ENCODE data around the gene ACKR2.

DNA sequence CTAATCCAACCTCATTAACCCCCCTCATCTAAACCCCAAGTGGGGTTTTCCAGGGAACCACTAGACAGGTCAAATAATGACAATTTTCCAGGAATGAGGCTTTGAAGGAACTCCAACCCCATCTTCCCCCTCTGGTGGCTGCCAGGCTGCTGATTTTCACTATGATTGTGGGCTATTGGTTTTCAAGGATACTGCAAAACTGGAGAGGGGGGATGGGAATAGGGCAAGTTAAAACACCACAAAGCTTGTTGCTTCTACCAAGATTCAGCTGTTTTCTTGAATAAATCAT lies 86.3 kb downstream of the ACKR2 start:
- TF ChIP-seq, protein P1, sequence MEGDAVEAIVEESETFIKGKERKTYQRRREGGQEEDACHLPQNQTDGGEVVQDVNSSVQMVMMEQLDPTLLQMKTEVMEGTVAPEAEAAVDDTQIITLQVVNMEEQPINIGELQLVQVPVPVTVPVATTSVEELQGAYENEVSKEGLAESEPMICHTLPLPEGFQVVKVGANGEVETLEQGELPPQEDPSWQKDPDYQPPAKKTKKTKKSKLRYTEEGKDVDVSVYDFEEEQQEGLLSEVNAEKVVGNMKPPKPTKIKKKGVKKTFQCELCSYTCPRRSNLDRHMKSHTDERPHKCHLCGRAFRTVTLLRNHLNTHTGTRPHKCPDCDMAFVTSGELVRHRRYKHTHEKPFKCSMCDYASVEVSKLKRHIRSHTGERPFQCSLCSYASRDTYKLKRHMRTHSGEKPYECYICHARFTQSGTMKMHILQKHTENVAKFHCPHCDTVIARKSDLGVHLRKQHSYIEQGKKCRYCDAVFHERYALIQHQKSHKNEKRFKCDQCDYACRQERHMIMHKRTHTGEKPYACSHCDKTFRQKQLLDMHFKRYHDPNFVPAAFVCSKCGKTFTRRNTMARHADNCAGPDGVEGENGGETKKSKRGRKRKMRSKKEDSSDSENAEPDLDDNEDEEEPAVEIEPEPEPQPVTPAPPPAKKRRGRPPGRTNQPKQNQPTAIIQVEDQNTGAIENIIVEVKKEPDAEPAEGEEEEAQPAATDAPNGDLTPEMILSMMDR (IDR thresholded peaks at IDR 0.05): no peak
- TF ChIP-seq FOXP1 (CRISPR knock-in tag; IDR thresholded peaks at IDR 0.05; ENCODE audit: borderline replicate concordance) (no peak), ZNF263 (CRISPR knock-in tag; IDR thresholded peaks at IDR 0.05; ENCODE audit: low read depth) (no peak), EMX1 (CRISPR knock-in tag; IDR thresholded peaks at IDR 0.05) (no peak), FOXK1 (CRISPR knock-in tag; IDR thresholded peaks at IDR 0.05) (no peak), NFE2L1 (CRISPR knock-in tag; IDR thresholded peaks at IDR 0.05) (no peak), ETV6 (CRISPR knock-in tag; IDR thresholded peaks at IDR 0.05) (no peak), CREB1 (CRISPR knock-in tag; IDR thresholded peaks at IDR 0.05) (no peak), ZNF232 (CRISPR knock-in tag; IDR thresholded peaks at IDR 0.05) (no peak), GTF2I (CRISPR knock-in tag; conservative IDR thresholded peaks at IDR 0.05) (no peak), TEAD4 (CRISPR knock-in tag; IDR thresholded peaks at IDR 0.05) (no peak)
- TF ChIP-seq, protein P2, sequence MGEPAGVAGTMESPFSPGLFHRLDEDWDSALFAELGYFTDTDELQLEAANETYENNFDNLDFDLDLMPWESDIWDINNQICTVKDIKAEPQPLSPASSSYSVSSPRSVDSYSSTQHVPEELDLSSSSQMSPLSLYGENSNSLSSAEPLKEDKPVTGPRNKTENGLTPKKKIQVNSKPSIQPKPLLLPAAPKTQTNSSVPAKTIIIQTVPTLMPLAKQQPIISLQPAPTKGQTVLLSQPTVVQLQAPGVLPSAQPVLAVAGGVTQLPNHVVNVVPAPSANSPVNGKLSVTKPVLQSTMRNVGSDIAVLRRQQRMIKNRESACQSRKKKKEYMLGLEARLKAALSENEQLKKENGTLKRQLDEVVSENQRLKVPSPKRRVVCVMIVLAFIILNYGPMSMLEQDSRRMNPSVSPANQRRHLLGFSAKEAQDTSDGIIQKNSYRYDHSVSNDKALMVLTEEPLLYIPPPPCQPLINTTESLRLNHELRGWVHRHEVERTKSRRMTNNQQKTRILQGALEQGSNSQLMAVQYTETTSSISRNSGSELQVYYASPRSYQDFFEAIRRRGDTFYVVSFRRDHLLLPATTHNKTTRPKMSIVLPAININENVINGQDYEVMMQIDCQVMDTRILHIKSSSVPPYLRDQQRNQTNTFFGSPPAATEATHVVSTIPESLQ (CRISPR knock-in tag; IDR thresholded peaks at IDR 0.05): no peak
- TF ChIP-seq, protein P3, sequence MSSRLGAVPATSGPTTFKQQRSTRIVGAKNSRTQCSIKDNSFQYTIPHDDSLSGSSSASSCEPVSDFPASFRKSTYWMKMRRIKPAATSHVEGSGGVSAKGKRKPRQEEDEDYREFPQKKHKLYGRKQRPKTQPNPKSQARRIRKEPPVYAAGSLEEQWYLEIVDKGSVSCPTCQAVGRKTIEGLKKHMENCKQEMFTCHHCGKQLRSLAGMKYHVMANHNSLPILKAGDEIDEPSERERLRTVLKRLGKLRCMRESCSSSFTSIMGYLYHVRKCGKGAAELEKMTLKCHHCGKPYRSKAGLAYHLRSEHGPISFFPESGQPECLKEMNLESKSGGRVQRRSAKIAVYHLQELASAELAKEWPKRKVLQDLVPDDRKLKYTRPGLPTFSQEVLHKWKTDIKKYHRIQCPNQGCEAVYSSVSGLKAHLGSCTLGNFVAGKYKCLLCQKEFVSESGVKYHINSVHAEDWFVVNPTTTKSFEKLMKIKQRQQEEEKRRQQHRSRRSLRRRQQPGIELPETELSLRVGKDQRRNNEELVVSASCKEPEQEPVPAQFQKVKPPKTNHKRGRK (CRISPR knock-in tag; IDR thresholded peaks at IDR 0.05; ENCODE audit: borderline replicate concordance): no peak
- TF ChIP-seq, protein P4, sequence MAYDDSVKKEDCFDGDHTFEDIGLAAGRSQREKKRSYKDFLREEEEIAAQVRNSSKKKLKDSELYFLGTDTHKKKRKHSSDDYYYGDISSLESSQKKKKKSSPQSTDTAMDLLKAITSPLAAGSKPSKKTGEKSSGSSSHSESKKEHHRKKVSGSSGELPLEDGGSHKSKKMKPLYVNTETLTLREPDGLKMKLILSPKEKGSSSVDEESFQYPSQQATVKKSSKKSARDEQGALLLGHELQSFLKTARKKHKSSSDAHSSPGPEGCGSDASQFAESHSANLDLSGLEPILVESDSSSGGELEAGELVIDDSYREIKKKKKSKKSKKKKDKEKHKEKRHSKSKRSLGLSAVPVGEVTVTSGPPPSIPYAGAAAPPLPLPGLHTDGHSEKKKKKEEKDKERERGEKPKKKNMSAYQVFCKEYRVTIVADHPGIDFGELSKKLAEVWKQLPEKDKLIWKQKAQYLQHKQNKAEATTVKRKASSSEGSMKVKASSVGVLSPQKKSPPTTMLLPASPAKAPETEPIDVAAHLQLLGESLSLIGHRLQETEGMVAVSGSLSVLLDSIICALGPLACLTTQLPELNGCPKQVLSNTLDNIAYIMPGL (CRISPR knock-in tag; IDR thresholded peaks at IDR 0.05): no peak
